PC-9 (cell line): Measurements from ENCODE around the gene FUT3.

ENCODE experiments used
- CTCF ChIP-seq: fragments of 200-600 bp; sonication (generic); conservative IDR thresholded peaks from 2 replicates; pipeline ENCODE4 v1.6.1; 2017; ENCODE audit warnings: mixed run types, antibody characterized with exemption, mild to moderate bottlenecking, moderate library complexity
- EZH2 ChIP-seq: fragments of 200-600 bp; sonication (generic); IDR thresholded peaks from 2 replicates; pipeline ENCODE4 v1.8.0; 2017; ENCODE audit warnings: antibody characterized with exemption, low read depth

- TF ChIP-seq CTCF: no peak
- TF ChIP-seq EZH2: no peak
Observed at GRCh38 chr19:5900976-5901375, 49.7 kb upstream of the FUT3 start.
